ENCODE measurements around the gene MAZ.

Gene MAZ

DNA sequence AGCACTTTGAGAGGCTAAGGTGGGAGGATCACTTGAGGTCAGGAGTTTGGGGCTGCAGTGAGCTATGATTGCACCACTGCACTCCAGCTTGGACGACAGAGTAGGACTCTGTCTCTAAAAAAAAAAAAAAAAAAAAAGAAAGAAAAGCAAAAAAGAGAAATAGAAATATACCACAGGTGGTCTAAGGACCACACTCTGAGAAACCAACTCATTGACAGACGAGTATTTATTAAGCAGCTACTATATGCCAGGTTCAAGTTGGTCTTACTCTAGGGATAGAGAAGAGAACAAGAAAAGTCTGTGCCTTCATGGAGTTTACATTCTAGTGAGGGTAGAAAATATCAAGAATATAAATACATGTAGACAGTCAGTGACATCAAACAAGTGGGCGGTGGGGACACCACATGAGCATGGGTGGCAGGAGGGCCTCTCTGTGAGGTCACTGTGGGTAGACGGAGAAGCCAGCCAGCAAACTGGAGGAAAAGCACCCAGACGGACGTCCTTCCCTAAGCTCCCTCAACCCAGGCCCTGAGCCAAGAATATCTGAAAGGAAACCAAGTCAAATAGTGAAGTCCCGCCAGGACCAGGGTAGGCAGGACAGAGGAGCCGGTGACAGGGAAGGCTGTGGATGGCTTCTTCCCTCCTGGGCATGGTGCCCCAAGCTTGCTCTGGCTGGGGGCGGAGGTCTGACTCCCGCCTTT lies 52.0 kb downstream of the MAZ start:
- DNase-seq, result no peak

DNA sequence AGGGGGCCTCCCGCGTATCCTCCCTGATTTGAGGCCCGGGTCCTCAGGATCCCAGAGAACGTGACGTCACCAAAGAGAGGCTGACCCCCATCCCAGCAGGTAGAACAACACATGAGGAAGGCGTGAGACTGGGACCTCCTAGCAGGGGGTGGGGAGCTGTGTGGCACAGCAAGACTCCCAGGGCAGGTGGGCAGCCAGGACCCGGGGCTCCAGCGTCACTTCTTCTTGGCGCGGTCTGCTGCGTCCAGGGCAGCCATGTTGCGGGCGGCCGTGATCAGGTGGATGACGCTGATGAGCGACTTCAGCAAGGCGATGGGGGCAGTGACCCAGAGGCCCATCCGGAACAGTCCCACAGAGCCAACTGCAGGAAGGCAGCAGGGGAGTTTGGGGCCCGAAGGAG lies 52.6 kb downstream of the MAZ start:
- DNase-seq, result no peak

GRCh38 chr16:29860218-29860617 lies 53.9 kb downstream of the MAZ start:
- no peak for DNase-seq
